ENCODE results near the gene CHSY1. TPM values are rescaled to one million over a fixed set of nuclear protein-coding genes. Genes with fewer than 3 reads are reported as not detected.

The CHSY1 gene
- 56.3 to 59.1 TPM (median 57.4 TPM) in 3 replicates for total RNA-seq (2021)
- percentile 91 among the genes with signal in this experiment for Bru-seq, nascent RNA
- long read RNA-seq, experiment 1, full-length matches to known transcripts = 218 of 329 reads
- long read RNA-seq, experiment 1, partial matches to known transcripts = 43 of 329 reads
- long read RNA-seq, experiment 1, other reads (novel, unspliced or antisense) = 68 of 329 reads
- long read RNA-seq, experiment 2, full-length matches to known transcripts = 21 of 82 reads
- long read RNA-seq, experiment 2, partial matches to known transcripts = 5 of 82 reads
- long read RNA-seq, experiment 2, other reads (novel, unspliced or antisense) = 56 of 82 reads
- long read RNA-seq, experiment 3, partial matches to known transcripts = 0 of 1 reads
- long read RNA-seq, experiment 3, other reads (novel, unspliced or antisense) = 1 of 1 reads

- ChIA-PET CTCF (interaction anchor here (0.6 to 8.1 kb wide), 10 partner anchors 15 to 241 kb away, joined by 3 to 128 read pairs (median 3); partner anchors contain the start of gene SNRPA1), POLR2A (interaction anchor here (0.6 to 1.0 kb wide), 4 partner anchors 131 to 241 kb away, joined by 3 to 4 read pairs (median 4); no protein-coding TSS in a partner anchor)
- ATAC-seq (peak; percentile 17), DNase-seq (ENCODE audit: low spot score) (peak; percentile 56)
- no peaks in the 10 kb centered on the region for H3K9me3 Mint-ChIP-seq
- peak within 1 kb of the TSS; percentile 63; the same call in 1 of the 2 replicates for H3K27ac Mint-ChIP-seq
- H3K4me1 Mint-ChIP-seq = peaks cover 67% of the 10 kb centered on the region
- H3K36me3 Mint-ChIP-seq = peaks cover 14% of the 10 kb centered on the region; the same call in 1 of the 2 replicates
- H3K4me3 Mint-ChIP-seq = peak within 1 kb of the TSS; percentile 91
- no peaks in the 10 kb centered on the region for H3K27me3 Mint-ChIP-seq (ENCODE audit: low read depth)
- TF ChIP-seq GABPB1 (CRISPR knock-in tag; IDR thresholded peaks at IDR 0.05) = 0 out of 2 replicates have a peak, but pooled peaks have one; percentile 44
- peak; percentile 31; the same call in 1 of the 2 replicates for TF ChIP-seq NFYB (CRISPR knock-in tag; conservative IDR thresholded peaks at IDR 0.05; ENCODE audit: low read depth)
- TF ChIP-seq ZNF423 (CRISPR knock-in tag; IDR thresholded peaks at IDR 0.05) = no peak
- peak; percentile 47; the same call in 1 of the 2 replicates for TF ChIP-seq IRF2 (CRISPR knock-in tag; IDR thresholded peaks at IDR 0.05; ENCODE audit: borderline replicate concordance, low read depth)
- TF ChIP-seq SP1 (CRISPR knock-in tag; conservative IDR thresholded peaks at IDR 0.05) = 0 out of 2 replicates have a peak, but pooled peaks have one; percentile 49
- TF ChIP-seq FOXP1 (CRISPR knock-in tag; IDR thresholded peaks at IDR 0.05; ENCODE audit: borderline replicate concordance) = 0 out of 2 replicates have a peak, but pooled peaks have one; percentile 19
- TF ChIP-seq ESRRA (CRISPR knock-in tag; IDR thresholded peaks at IDR 0.05; ENCODE audit: borderline replicate concordance) = peak; percentile 12; the same call in 1 of the 2 replicates
- TF ChIP-seq HMGXB4 (CRISPR knock-in tag; IDR thresholded peaks at IDR 0.05) = peak; percentile 53; the same call in 1 of the 2 replicates
- 0 out of 2 replicates have a peak, but pooled peaks have one; percentile 43 for TF ChIP-seq TEAD1 (CRISPR knock-in tag; IDR thresholded peaks at IDR 0.05)
- peak; percentile 82 for TF ChIP-seq USF2 (CRISPR knock-in tag; IDR thresholded peaks at IDR 0.05)
- no peak for TF ChIP-seq SMAD4 (CRISPR knock-in tag; IDR thresholded peaks at IDR 0.05)
- TF ChIP-seq USF1 (CRISPR knock-in tag; IDR thresholded peaks at IDR 0.05) = peak; percentile 69
- no peak for TF ChIP-seq ZNF425 (CRISPR knock-in tag; conservative IDR thresholded peaks at IDR 0.05)
- TF ChIP-seq KAT7 (CRISPR knock-in tag; IDR thresholded peaks at IDR 0.05; ENCODE audit: borderline replicate concordance) = 0 out of 2 replicates have a peak, but pooled peaks have one; percentile 11
- 0 out of 2 replicates have a peak, but pooled peaks have one; percentile 44 for TF ChIP-seq NFE2L1 (CRISPR knock-in tag; IDR thresholded peaks at IDR 0.05)
- peak; percentile 67; the same call in 1 of the 2 replicates for TF ChIP-seq FOXP4 (CRISPR knock-in tag; IDR thresholded peaks at IDR 0.05)
- TF ChIP-seq ZNF281 (CRISPR knock-in tag; IDR thresholded peaks at IDR 0.05) = no peak
- no peak for TF ChIP-seq ZNF263 (CRISPR knock-in tag; IDR thresholded peaks at IDR 0.05; ENCODE audit: low read depth)
- TF ChIP-seq E2F5 (CRISPR knock-in tag; IDR thresholded peaks at IDR 0.05) = peak; percentile 50; the same call in 1 of the 2 replicates
Observed at GRCh38 chr15:101251830-101252820, at the start of gene CHSY1. Gene CHSY1, minus strand, starts transcription at chr15:101252048. Its CDS starts 592 bp downstream, at chr15:101251456.

Measured in WTC11 (cell line).